Lower lobe of right lung (tissue), 2 donors: Measurements from ENCODE around the gene UBE2L5. TPM values are rescaled to one million over a fixed set of nuclear protein-coding genes. Genes with fewer than 3 reads are reported as not detected.

ENCODE experiments used
- ATAC-seq, 2 donors: fragments of 200-7000 bp; cut with Tn5 transposase; one replicate each; pipeline ENCODE4 v1.9.1; 2020 to 2022; ENCODE audit warnings: mild to moderate bottlenecking in 2 of 2, moderate library complexity in 2 of 2
- DNase-seq: peaks from one replicate; pipeline ENCODE4 v3.0.0-alpha.2; 2020
- H3K27ac ChIP-seq: fragments of 200-600 bp; one replicate; pipeline ENCODE4 v1.8.0; 2022
- H3K27me3 ChIP-seq: fragments of 200-600 bp; one replicate; pipeline ENCODE4 v1.8.0; 2022; ENCODE audit warnings: low read depth
- H3K36me3 ChIP-seq: fragments of 200-600 bp; one replicate; pipeline ENCODE4 v1.8.0; 2022; ENCODE audit warnings: mild to moderate bottlenecking
- H3K4me1 ChIP-seq: fragments of 200-600 bp; one replicate; pipeline ENCODE4 v1.8.0; 2022
- H3K4me3 ChIP-seq: fragments of 200-600 bp; one replicate; pipeline ENCODE4 v1.8.0; 2022; ENCODE audit warnings: mild to moderate bottlenecking
- H3K9me3 ChIP-seq: fragments of 200-600 bp; one replicate; pipeline ENCODE4 v1.8.0; 2022
- intact Hi-C: fragments of 100-400 bp; cut with DNase I; formaldehyde crosslinking; loops from one replicate; pipeline ENCODE4 v1.11.0; 2022
- total RNA-seq: library from RNA; stranded (reverse); fragmentation: NEBNext Ultra II Directional; extraction: Animal tissue kit (Norgen Biotek cat#: 25700); gene quantifications from one replicate; pipeline ENCODE4 v1.2.1, GENCODE V29; 2021
- TF ChIP-seq, protein P1 (sequence below): fragments of 200-600 bp; IDR thresholded peaks from one replicate; pipeline ENCODE4 v1.8.0; 2022; ENCODE audit warnings: antibody characterized with exemption, mild to moderate bottlenecking
- donor health status: DM: no; HTN: yes; CAD: no; lungs with severe emphysema.

UBE2L5 gene
- total RNA-seq, 1 donor from 2014 or later, result not detected

DNA sequence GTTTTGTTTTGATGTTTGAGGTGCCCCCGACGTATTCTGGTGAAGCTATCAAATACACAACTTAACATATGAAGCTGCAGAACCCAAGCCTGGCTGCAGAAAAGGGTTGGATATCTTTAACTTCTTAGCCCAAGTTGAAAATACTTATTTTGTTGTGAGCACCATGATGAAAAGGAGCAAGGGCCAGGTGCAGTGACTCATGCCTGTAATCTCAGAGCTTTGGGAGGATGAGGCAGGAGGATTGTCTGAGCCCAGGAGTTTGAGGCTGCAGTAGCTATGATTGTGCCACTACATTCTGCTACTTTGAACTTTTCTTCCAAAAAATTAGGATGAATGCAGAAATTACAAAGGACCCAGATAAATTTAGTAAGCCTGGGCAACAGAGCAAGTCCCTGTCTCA, 44.1 kb upstream of the UBE2L5 start:
- H3K27me3 ChIP-seq, result no peaks in the 10 kb centered on the region
- TF ChIP-seq, protein P1, sequence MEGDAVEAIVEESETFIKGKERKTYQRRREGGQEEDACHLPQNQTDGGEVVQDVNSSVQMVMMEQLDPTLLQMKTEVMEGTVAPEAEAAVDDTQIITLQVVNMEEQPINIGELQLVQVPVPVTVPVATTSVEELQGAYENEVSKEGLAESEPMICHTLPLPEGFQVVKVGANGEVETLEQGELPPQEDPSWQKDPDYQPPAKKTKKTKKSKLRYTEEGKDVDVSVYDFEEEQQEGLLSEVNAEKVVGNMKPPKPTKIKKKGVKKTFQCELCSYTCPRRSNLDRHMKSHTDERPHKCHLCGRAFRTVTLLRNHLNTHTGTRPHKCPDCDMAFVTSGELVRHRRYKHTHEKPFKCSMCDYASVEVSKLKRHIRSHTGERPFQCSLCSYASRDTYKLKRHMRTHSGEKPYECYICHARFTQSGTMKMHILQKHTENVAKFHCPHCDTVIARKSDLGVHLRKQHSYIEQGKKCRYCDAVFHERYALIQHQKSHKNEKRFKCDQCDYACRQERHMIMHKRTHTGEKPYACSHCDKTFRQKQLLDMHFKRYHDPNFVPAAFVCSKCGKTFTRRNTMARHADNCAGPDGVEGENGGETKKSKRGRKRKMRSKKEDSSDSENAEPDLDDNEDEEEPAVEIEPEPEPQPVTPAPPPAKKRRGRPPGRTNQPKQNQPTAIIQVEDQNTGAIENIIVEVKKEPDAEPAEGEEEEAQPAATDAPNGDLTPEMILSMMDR, result no peak
- no peak overlapping the region for H3K27ac ChIP-seq
- intact Hi-C loops, result no loop called here
- H3K36me3 ChIP-seq, result no peaks in the 10 kb centered on the region
- peaks cover 13% of the 10 kb centered on the region for H3K4me1 ChIP-seq
- H3K4me3 ChIP-seq, result no peak overlapping the region
- H3K9me3 ChIP-seq, result no peaks in the 10 kb centered on the region
- DNase-seq (no peak), ATAC-seq (no peak)

GRCh38 chr13:30381049-30381448, 41.2 kb upstream of the UBE2L5 start:
- H3K27ac ChIP-seq, result no peak overlapping the region
- ATAC-seq, result no peak
- DNase-seq, result no peak
- no peak overlapping the region for H3K4me3 ChIP-seq
- no peaks in the 10 kb centered on the region for H3K36me3 ChIP-seq
- peaks cover 10% of the 10 kb centered on the region for H3K4me1 ChIP-seq
- TF ChIP-seq, protein P1, result no peak
- intact Hi-C loops, result no loop called here
- no peaks in the 10 kb centered on the region for H3K27me3 ChIP-seq
- H3K9me3 ChIP-seq, result no peaks in the 10 kb centered on the region

- no peaks in the 10 kb centered on the region for H3K27me3 ChIP-seq
These were observed 39.3 kb upstream of the UBE2L5 start for GRCh38 chr13:30382836-30383525.

GRCh38 chr13:30388406-30389283, 33.6 kb upstream of the UBE2L5 start:
- intact Hi-C loops, result no loop called here
- TF ChIP-seq, protein P1, result no peak
- Histone ChIP-seq H3K4me3 (no peak overlapping the region), H3K27ac (no peak overlapping the region), H3K27me3 (no peaks in the 10 kb centered on the region), H3K4me1 (peaks cover 14% of the 10 kb centered on the region), H3K9me3 (no peaks in the 10 kb centered on the region), H3K36me3 (no peaks in the 10 kb centered on the region)
- ATAC-seq, result peak; percentile 40 to 46
- DNase-seq, result no peak

More at GRCh38 chr13:30382836-30383525, 39.3 kb upstream of the UBE2L5 start:
- ATAC-seq, result no peak
- DNase-seq, result no peak
- TF ChIP-seq, protein P1, result no peak
- Histone ChIP-seq H3K36me3 (no peaks in the 10 kb centered on the region), H3K4me1 (no peaks in the 10 kb centered on the region), H3K9me3 (no peaks in the 10 kb centered on the region), H3K27ac (no peak overlapping the region), H3K4me3 (no peak overlapping the region)
- intact Hi-C loops, result no loop called here

- TF ChIP-seq, protein P1, result no peak
- peaks cover 19% of the 10 kb centered on the region for H3K4me1 ChIP-seq
- no peaks in the 10 kb centered on the region for H3K36me3 ChIP-seq
- H3K27ac ChIP-seq, result no peak overlapping the region
- H3K4me3 ChIP-seq, result no peak overlapping the region
- DNase-seq, result no peak
- ATAC-seq, result no peak
- intact Hi-C loops, result no loop called here
- H3K27me3 ChIP-seq, result no peaks in the 10 kb centered on the region
- no peaks in the 10 kb centered on the region for H3K9me3 ChIP-seq
These were observed 30.2 kb upstream of the UBE2L5 start for GRCh38 chr13:30391956-30392680.
